GM12878 (cell line): ENCODE measurements around the gene AKNA. TPM values are rescaled to one million over a fixed set of nuclear protein-coding genes. Genes with fewer than 3 reads are reported as not detected.

ENCODE experiments used
- ATAC-seq: fragments of 200-7000 bp; cut with Tn5 transposase; 3 replicates; pipeline ENCODE4 v1.9.1; 2020; ENCODE audit warnings: mild to moderate bottlenecking, moderate library complexity
- BruUV-seq: library from RNA; stranded (reverse); fragments of 400-500 nt; replicated peaks from 2 replicates; lab custom pipeline; 2021; lab: Mats Ljungman, UMichigan
- CTCF ChIA-PET: fragments of 300-600 bp; sonication (Branson Sonifier 250); formaldehyde crosslinking; extraction: SDS; loops from one replicate; lab custom pipeline; 2021; ENCODE audit warnings: inconsistent platforms; lab: Yijun Ruan, JAX
- POLR2A ChIA-PET: fragments of 350-600 bp; formaldehyde crosslinking; extraction: SDS; loops from one replicate; lab custom pipeline; 2021; ENCODE audit warnings: inconsistent platforms; lab: Charles Lee
- RAD21 ChIA-PET: fragments of 300-600 bp; sonication (Branson Sonifier 250); formaldehyde crosslinking; loops from one replicate; lab custom pipeline; 2023; ENCODE audit warnings: antibody characterized with exemption; ENCODE audit not compliant: unreplicated experiment; lab: Charles Lee
- SMC1A ChIA-PET: fragments of 300-600 bp; sonication (Branson Sonifier 250); formaldehyde crosslinking; loops from one replicate; lab custom pipeline; 2023; ENCODE audit not compliant: unreplicated experiment, uncharacterized antibody; lab: Charles Lee
- DNase-seq: peaks from one replicate; pipeline ENCODE4 v3.0.0-alpha.2; 2011; ENCODE audit warnings: low read depth, low spot score
- FAIRE-seq: peaks from 3 replicates; lab custom pipeline; 2011; peaks lifted over from hg19 to GRCh38; lab: Jason Lieb, UNC
- H2AFZ ChIP-seq: 2 replicates; pipeline ENCODE4 v1.6.0; 2011; ENCODE audit warnings: low read depth, low read length, control low read depth; ENCODE audit not compliant: control insufficient read depth
- H3K27ac ChIP-seq: 2 replicates; pipeline ENCODE4 v1.5.1; 2011; ENCODE audit warnings: control low read depth; ENCODE audit not compliant: control insufficient read depth, insufficient read depth
- H3K27me3 ChIP-seq, 2 experiments: replicated peaks in 1 of 2; 2 replicates each; pipeline versions ENCODE4 v1.6.0 to v1.6.1; 2011; ENCODE audit warnings: low read length in 1 of 2; ENCODE audit not compliant: control insufficient read depth in 2 of 2, insufficient read depth in 2 of 2
- H3K36me3 ChIP-seq, 2 experiments: 2 replicates each; pipeline ENCODE4 v1.5.1; 2011; ENCODE audit warnings: low read length in 1 of 2; ENCODE audit not compliant: control insufficient read depth in 2 of 2, insufficient read depth in 2 of 2
- H3K4me1 ChIP-seq: 2 replicates; pipeline ENCODE4 v1.6.1; 2011; ENCODE audit warnings: mild to moderate bottlenecking, low read length, moderate library complexity, mixed read lengths; ENCODE audit not compliant: control insufficient read depth, insufficient read depth
- H3K4me2 ChIP-seq: 2 replicates; pipeline ENCODE4 v1.6.0; 2011; ENCODE audit warnings: control low read depth; ENCODE audit not compliant: control insufficient read depth, insufficient read depth
- H3K4me3 ChIP-seq: fragments of 200-600 bp; sonication (generic); 2 replicates; pipeline ENCODE4 v1.5.1; 2016
- H3K79me2 ChIP-seq: 2 replicates; pipeline ENCODE4 v1.6.0; 2011; ENCODE audit warnings: low read length; ENCODE audit not compliant: control insufficient read depth, insufficient read depth
- H3K9ac ChIP-seq: 2 replicates; pipeline ENCODE4 v1.8.0; 2011; ENCODE audit warnings: low read length, control low read depth, mixed read lengths; ENCODE audit not compliant: control insufficient read depth, insufficient read depth
- H3K9me3 ChIP-seq: replicated peaks from 3 replicates; pipeline ENCODE4 v1.5.1; 2011; ENCODE audit warnings: mild to moderate bottlenecking, low read length; ENCODE audit not compliant: control insufficient read depth, insufficient read depth
- H4K20me1 ChIP-seq: 2 replicates; pipeline ENCODE4 v1.6.0; 2011; ENCODE audit not compliant: control insufficient read depth, insufficient read depth
- MYB ChIP-seq: fragments of 150-350 bp; IDR thresholded peaks from 2 replicates; pipeline ENCODE4 v1.6.1; 2014; ENCODE audit warnings: mild to moderate bottlenecking, low read depth, low read length, borderline replicate concordance
- YY1 ChIP-seq: IDR thresholded peaks from 2 replicates; pipeline ENCODE4 v1.6.1; 2011; ENCODE audit warnings: low read depth, mild to moderate bottlenecking, low read length
- WGBS: methylation state at CpG from one replicate; pipeline ENCODE4 v1.1.6; 2016; ENCODE audit warnings: low lambda C conversion rate; ENCODE audit not compliant: insufficient replicate concordance, insufficient coverage; ENCODE audit errors: missing lambda C conversion rate; 5-methylcytosine and 5-hydroxymethylcytosine counted together
- in situ Hi-C: fragments of 300-500 bp; cut with MboI; formaldehyde crosslinking; loops from 9 replicates; pipeline ENCODE4 v1.14.3; 2018; ENCODE audit warnings: mixed read lengths
- intact Hi-C: fragments of 100-400 bp; cut with micrococcal nuclease; formaldehyde crosslinking; loops from one replicate; pipeline ENCODE4 v1.14.2; 2022; ENCODE audit not compliant: unreplicated experiment
- polyA plus RNA-seq, 11 experiments: library from polyadenylated mRNA; depleted of rRNA in 4 of 11; unstranded in 6 of 11; stranded (reverse) in 5 of 11; fragments of >200 nt; fragmentation: Nextera tagmentation in 4 of 11; fragmentation: Illumina TruSeq in 1 of 11; extraction: Ambion mirVana in 4 of 11; extraction: Trizol in 1 of 11; gene quantifications; 1 replicate in 1 of 11; 2 replicates in 10 of 11; pipeline versions ENCODE4 v1.2.1 to v1.2.3, GENCODE V29; 2011 to 2016; ENCODE audit warnings: inconsistent platforms in 2 of 11, missing spikeins in 2 of 11, low read depth in 1 of 11
- total RNA-seq, 4 experiments: library from RNA; depleted of rRNA in 3 of 4; stranded (reverse); fragments of >200 nt in 3 of 4; fragmentation: Illumina TruSeq in 1 of 4; extraction: Trizol in 1 of 4; gene quantifications; 2 replicates each; pipeline versions ENCODE4 v1.2.1 to v1.2.3, GENCODE V29; 2013 to 2021
- TF ChIP-seq, protein P1 (sequence below): fragments of 450-650 bp; IDR thresholded peaks from 2 replicates; pipeline ENCODE4 v1.6.1; 2017; ENCODE audit warnings: mild to moderate bottlenecking, moderate library complexity
- TF ChIP-seq, protein P2 (sequence below): fragments of 450-650 bp; IDR thresholded peaks from 2 replicates; pipeline ENCODE4 v1.6.1; 2014; ENCODE audit warnings: mild to moderate bottlenecking
- TF ChIP-seq, protein P3 (sequence below): fragments of 450-650 bp; IDR thresholded peaks from 2 replicates; pipeline ENCODE4 v1.6.1; 2016; ENCODE audit warnings: mild to moderate bottlenecking

AKNA gene
- total and polyA plus RNA-seq, 10 of the 15 experiments (the other 5 are each of a cell fraction or from before 2014, with no cell fraction given) = 1.6 to 132 (median 35.3) TPM

DNA sequence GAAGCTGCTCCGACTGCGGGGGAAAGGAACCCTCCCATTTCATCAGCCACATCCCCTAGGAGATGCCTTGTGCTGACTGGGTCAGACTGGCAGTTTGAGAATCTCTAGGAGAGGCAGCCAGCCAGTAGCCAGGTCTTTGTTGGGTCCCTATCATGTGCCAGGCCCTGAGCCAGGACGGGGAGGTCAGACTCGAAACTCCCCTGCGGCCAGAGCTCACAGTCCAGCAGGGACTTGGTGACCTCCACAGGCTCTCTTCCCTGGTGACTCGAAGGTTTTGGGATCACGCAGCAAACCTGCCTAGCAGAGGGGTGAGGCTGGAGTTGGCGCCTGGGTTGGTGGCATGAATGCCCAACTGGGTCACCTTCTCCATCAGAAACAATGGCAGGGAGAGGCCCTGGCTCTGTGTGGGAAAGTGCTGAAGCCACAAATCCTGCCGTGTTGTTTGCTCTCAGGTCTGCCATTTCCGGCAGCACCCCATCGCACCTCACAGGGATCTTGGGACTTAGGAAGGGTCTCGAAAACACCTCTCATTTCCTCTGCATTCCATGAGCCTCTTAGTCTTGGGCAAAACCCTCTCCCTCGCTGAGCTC lies 79.3 kb downstream of the AKNA start:
- no peak for DNase-seq
- CTCF ChIA-PET = no interaction called here
- H3K27ac ChIP-seq = no peak overlapping the region
- H4K20me1 ChIP-seq = 0 out of 2 replicates have a peak, but pooled peaks cover 3% of the 10 kb centered on the region
- TF ChIP-seq, protein P1, sequence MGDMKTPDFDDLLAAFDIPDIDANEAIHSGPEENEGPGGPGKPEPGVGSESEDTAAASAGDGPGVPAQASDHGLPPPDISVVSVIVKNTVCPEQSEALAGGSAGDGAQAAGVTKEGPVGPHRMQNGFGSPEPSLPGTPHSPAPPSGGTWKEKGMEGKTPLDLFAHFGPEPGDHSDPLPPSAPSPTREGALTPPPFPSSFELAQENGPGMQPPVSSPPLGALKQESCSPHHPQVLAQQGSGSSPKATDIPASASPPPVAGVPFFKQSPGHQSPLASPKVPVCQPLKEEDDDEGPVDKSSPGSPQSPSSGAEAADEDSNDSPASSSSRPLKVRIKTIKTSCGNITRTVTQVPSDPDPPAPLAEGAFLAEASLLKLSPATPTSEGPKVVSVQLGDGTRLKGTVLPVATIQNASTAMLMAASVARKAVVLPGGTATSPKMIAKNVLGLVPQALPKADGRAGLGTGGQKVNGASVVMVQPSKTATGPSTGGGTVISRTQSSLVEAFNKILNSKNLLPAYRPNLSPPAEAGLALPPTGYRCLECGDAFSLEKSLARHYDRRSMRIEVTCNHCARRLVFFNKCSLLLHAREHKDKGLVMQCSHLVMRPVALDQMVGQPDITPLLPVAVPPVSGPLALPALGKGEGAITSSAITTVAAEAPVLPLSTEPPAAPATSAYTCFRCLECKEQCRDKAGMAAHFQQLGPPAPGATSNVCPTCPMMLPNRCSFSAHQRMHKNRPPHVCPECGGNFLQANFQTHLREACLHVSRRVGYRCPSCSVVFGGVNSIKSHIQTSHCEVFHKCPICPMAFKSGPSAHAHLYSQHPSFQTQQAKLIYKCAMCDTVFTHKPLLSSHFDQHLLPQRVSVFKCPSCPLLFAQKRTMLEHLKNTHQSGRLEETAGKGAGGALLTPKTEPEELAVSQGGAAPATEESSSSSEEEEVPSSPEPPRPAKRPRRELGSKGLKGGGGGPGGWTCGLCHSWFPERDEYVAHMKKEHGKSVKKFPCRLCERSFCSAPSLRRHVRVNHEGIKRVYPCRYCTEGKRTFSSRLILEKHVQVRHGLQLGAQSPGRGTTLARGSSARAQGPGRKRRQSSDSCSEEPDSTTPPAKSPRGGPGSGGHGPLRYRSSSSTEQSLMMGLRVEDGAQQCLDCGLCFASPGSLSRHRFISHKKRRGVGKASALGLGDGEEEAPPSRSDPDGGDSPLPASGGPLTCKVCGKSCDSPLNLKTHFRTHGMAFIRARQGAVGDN = no peak
- TF ChIP-seq, protein P2, sequence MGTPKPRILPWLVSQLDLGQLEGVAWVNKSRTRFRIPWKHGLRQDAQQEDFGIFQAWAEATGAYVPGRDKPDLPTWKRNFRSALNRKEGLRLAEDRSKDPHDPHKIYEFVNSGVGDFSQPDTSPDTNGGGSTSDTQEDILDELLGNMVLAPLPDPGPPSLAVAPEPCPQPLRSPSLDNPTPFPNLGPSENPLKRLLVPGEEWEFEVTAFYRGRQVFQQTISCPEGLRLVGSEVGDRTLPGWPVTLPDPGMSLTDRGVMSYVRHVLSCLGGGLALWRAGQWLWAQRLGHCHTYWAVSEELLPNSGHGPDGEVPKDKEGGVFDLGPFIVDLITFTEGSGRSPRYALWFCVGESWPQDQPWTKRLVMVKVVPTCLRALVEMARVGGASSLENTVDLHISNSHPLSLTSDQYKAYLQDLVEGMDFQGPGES = no peak
- TF ChIP-seq YY1 (no peak), MYB (no peak)
- TF ChIP-seq, protein P3, sequence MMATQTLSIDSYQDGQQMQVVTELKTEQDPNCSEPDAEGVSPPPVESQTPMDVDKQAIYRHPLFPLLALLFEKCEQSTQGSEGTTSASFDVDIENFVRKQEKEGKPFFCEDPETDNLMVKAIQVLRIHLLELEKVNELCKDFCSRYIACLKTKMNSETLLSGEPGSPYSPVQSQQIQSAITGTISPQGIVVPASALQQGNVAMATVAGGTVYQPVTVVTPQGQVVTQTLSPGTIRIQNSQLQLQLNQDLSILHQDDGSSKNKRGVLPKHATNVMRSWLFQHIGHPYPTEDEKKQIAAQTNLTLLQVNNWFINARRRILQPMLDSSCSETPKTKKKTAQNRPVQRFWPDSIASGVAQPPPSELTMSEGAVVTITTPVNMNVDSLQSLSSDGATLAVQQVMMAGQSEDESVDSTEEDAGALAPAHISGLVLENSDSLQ = no peak
- WGBS = 39% methylated on average over 13 of the region's 13 CpGs
- H3K27me3 ChIP-seq = peaks cover 0 to 2% of the 10 kb centered on the region in 2 experiments; a peak in 3 of 4 replicates
- no peaks in the 10 kb centered on the region for H3K36me3 ChIP-seq
- SMC1A ChIA-PET = no interaction called here
- no peak overlapping the region for H3K9ac ChIP-seq
- H3K79me2 ChIP-seq = no peaks in the 10 kb centered on the region
- POLR2A ChIA-PET = no interaction called here
- in situ Hi-C loops (no loop called here), intact Hi-C loops (no loop called here)
- H2AFZ ChIP-seq = no peak overlapping the region
- H3K4me2 ChIP-seq = no peak overlapping the region
- no peaks in the 10 kb centered on the region for H3K9me3 ChIP-seq
- FAIRE-seq = no peak
- ATAC-seq = no peak
- H3K4me1 ChIP-seq = no peaks in the 10 kb centered on the region
- no peak overlapping the region for H3K4me3 ChIP-seq
- BruUV-seq = no TSS peak
- RAD21 ChIA-PET = interaction anchor here (1.1 kb wide), 1 partner anchor 18 kb away, joined by 4 read pairs; no protein-coding TSS in a partner anchor
